Stimulated activated effector memory CD8-positive, alpha-beta T cell treated with anti-CD3 and anti-CD28 coated beads, Interleukin-12 subunit alpha, Interleukin-12 subunit beta, amount 100 ng/mL, for 72 hours (primary cell): ENCODE measurements around the gene SLC9A9.

Experiments
- ATAC-seq: fragments of 150-1000 bp; cut with Tn5 transposase; 2 replicates; pipeline ENCODE4 v1.10.0; 2021
- DNase-seq, 2 donors: peaks; one replicate each; pipeline ENCODE4 v3.0.0; 2021 to 2022; ENCODE audit warnings: low spot score in 2 of 2
- H3K27ac Mint-ChIP-seq: one replicate; pipeline ENCODE4 v1.8.0; 2022; ENCODE audit warnings: mild to moderate bottlenecking, mixed read lengths
- H3K36me3 Mint-ChIP-seq: one replicate; pipeline ENCODE4 v1.8.0; 2022; ENCODE audit warnings: mild to moderate bottlenecking, mixed read lengths
- H3K4me1 Mint-ChIP-seq: one replicate; pipeline ENCODE4 v1.8.0; 2022; ENCODE audit warnings: mixed read lengths
- H3K4me3 Mint-ChIP-seq: one replicate; pipeline ENCODE4 v1.8.0; 2022; ENCODE audit warnings: mild to moderate bottlenecking, mixed read lengths
- H3K9me3 Mint-ChIP-seq: one replicate; pipeline ENCODE4 v1.8.0; 2022; ENCODE audit warnings: mixed read lengths

Gene SLC9A9

GRCh38 chr3:143363276-143363675 is 485.0 kb downstream of the SLC9A9 start:
- ATAC-seq, result no peak
- H3K36me3 Mint-ChIP-seq, result no peaks in the 10 kb centered on the region
- H3K4me1 Mint-ChIP-seq, result no peaks in the 10 kb centered on the region
- H3K27ac Mint-ChIP-seq, result no peak overlapping the region
- no peak overlapping the region for H3K4me3 Mint-ChIP-seq
- no peaks in the 10 kb centered on the region for H3K9me3 Mint-ChIP-seq
- no peak for DNase-seq

DNA sequence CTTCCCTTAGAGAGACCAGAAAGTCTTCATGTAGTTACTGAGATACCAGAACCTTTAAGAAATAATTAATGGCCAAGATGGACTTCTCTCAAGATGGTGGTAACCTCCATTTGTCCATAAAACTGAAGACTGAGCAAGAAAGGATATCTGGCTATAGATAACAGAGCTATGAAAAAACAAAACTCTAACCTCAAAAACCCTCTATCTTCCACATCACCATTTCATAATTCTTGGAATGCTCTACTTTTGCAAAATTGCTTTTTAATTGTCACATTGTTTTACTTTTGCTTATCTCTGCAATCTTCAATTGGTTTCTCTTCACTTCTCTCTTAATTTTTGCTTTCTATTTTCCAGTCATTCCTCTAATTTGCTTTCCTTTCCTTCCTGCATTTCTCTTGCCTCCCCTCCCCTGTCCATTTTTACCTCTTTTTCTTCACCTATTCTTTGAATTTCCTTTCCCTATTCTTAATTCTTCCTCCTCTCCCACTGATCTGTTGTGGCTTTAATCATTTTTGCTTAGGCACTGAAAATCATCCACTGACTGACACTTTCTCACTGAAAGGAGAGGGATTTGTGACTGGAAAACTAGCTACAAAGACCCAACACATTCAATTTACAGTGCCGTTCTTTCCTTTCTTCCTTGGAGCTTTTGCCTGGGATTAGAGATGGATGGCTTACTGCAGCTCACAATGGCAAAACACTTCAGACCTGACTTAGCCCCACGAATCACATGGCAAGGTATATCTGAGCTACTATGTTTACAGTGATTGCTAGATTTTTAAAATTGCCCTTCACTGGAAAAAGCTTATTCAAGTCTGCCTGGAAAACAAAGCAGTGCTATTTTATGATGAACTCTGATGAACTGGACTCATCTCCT is 485.9 kb downstream of the SLC9A9 start:
- no peak for ATAC-seq
- DNase-seq, result no peak
- Mint-ChIP-seq H3K9me3 (no peaks in the 10 kb centered on the region), H3K4me1 (no peaks in the 10 kb centered on the region), H3K36me3 (no peaks in the 10 kb centered on the region), H3K27ac (no peak overlapping the region), H3K4me3 (no peak overlapping the region)

DNA sequence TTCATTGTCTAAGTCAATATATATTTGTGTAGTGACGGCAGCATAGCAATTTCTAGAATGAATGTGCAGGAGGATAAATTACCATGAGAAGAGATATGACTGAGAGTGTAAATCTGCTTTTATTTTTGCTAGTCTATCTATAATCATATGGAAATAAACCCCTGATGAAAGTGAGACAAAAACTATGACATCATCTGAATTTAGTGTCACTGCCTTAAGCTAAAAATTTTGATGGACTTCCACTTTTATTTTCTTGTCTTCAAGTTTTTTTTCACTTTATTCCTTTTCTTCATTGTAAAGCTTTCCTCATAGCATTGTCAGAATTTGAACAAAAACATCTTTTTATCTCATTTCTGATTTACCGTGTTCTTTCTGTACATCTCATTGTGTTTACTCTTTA is 486.7 kb downstream of the SLC9A9 start:
- Mint-ChIP-seq H3K4me3 (no peak overlapping the region), H3K9me3 (no peaks in the 10 kb centered on the region), H3K36me3 (no peaks in the 10 kb centered on the region), H3K27ac (no peak overlapping the region), H3K4me1 (no peaks in the 10 kb centered on the region)
- ATAC-seq (no peak), DNase-seq (no peak)

DNA sequence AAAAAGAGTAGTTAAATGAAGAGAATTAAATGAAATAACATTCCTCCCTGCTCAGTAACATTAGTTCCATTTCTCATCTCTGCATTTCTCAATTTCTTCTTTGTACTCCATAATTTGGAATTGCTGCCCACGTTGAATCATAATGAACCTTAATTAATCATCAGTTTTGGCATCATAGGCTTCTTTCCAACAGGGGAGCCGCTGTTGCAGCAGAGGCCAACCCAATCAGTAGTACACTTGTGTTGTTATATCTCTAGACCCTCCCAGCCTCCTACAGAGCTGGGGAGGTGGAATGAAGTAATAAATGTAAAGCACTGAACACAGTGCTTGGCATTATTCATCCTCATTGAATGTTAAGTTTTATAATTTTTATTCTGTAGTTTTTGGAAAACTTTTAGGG is 488.0 kb downstream of the SLC9A9 start:
- H3K36me3 Mint-ChIP-seq, result no peaks in the 10 kb centered on the region
- no peaks in the 10 kb centered on the region for H3K4me1 Mint-ChIP-seq
- H3K4me3 Mint-ChIP-seq, result no peak overlapping the region
- no peaks in the 10 kb centered on the region for H3K9me3 Mint-ChIP-seq
- no peak overlapping the region for H3K27ac Mint-ChIP-seq
- no peak for ATAC-seq
- DNase-seq, result no peak

DNA sequence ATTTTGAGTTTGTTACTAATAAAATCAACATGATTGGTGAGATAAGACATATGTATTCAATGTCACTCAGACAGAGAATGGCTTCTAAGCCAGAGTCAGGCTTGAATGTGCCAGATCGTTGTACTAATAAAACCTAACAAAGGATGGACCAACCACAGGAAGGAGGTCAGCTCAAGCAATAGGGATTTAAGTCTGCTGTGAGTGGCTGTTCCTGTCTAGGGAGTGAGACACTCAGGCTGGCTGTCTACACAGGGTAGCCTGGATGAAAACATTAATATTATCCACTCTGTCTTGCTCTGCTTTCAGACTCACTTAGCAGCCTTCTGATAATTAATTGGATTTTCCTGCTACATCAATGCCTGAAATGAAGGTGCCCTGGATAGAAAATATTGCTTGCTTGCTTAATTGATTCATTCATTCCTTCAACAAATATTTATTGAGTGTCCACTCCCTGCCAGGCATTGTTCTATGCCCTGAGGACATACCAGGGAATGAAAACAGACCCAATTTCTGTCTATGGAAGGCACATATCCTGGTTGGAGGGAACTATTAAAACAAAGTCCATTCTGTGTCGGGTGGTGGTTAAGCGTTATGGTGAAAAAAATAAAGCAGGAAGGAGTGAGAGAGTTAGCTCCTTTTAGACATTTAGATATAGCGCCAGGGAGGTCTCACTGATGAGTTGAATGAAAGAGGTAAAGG is 489.3 kb downstream of the SLC9A9 start:
- DNase-seq (no peak), ATAC-seq (no peak)
- Mint-ChIP-seq H3K36me3 (no peaks in the 10 kb centered on the region), H3K9me3 (no peaks in the 10 kb centered on the region), H3K4me3 (no peak overlapping the region), H3K27ac (no peak overlapping the region), H3K4me1 (no peaks in the 10 kb centered on the region)

- ATAC-seq, result no peak
- no peak overlapping the region for H3K27ac Mint-ChIP-seq
- no peaks in the 10 kb centered on the region for H3K9me3 Mint-ChIP-seq
- no peaks in the 10 kb centered on the region for H3K4me1 Mint-ChIP-seq
- DNase-seq, result no peak
- no peaks in the 10 kb centered on the region for H3K36me3 Mint-ChIP-seq
- H3K4me3 Mint-ChIP-seq, result no peak overlapping the region
Observed at GRCh38 chr3:143358155-143358792, 490.0 kb downstream of the SLC9A9 start.

- Mint-ChIP-seq H3K4me1 (no peaks in the 10 kb centered on the region), H3K27ac (no peak overlapping the region), H3K9me3 (no peaks in the 10 kb centered on the region), H3K36me3 (no peaks in the 10 kb centered on the region), H3K4me3 (no peak overlapping the region)
- ATAC-seq, result no peak
- no peak for DNase-seq
Observed at GRCh38 chr3:143357700-143358099, 490.6 kb downstream of the SLC9A9 start.

- DNase-seq (no peak), ATAC-seq (no peak)
- Mint-ChIP-seq H3K27ac (no peak overlapping the region), H3K9me3 (no peaks in the 10 kb centered on the region), H3K36me3 (no peaks in the 10 kb centered on the region), H3K4me3 (no peak overlapping the region), H3K4me1 (no peaks in the 10 kb centered on the region)
Observed at GRCh38 chr3:143356839-143357238, 491.4 kb downstream of the SLC9A9 start.

DNA sequence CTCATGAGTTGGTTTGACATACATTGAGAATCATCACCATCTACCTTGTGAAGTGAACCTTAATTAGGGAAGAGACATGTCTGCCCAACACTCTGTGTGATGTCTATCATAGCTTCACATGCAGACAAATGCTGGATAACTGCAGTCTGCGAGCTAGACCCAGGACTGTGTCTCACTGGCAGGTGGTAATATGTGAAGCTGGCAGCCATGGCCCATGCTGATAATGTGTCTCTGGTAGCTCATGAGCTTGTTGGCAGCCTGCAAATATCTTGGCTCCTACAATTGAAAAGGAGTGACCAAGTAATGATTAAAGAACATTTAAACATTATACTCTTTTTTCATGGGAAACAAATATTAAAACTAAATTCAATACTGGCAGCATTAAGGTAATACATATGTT is 493.9 kb downstream of the SLC9A9 start:
- Mint-ChIP-seq H3K27ac (no peak overlapping the region), H3K36me3 (no peaks in the 10 kb centered on the region), H3K4me3 (no peak overlapping the region), H3K4me1 (peaks cover 6% of the 10 kb centered on the region), H3K9me3 (no peaks in the 10 kb centered on the region)
- no peak for ATAC-seq
- DNase-seq, result no peak

DNA sequence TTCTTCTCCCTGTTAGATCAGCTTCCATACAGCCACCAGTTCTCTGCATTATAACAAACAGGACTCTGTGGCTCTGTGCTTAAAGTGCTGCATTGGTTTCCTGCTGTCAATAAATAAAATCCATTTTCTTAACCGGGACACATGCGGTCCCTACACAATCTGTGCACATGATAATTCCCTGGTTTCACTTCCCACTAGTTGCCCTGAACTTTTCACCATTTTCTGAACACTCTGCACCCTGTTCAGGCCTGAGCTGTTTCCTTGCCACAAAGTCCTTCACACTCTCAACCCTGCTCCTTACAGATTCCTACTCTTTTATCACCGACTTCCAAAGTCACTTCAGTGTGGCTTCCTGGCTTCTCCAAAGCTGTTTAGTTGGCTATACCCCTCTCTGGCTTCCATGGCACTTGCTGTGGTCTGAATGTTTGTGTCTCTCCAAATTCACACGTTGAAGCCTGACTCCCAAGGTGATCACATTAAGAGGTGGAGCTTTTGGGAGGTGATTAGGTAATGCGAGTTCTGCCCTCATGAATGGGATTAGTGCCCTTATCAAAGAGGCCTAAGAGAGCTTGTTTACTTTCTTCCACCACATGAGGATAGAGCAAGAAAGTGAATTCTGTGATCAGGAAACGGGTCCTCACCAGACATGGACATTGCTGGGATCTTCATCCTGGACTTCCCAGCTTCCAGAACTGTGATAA is 495.3 kb downstream of the SLC9A9 start:
- ATAC-seq (no peak), DNase-seq (no peak)
- H3K9me3 Mint-ChIP-seq, result no peaks in the 10 kb centered on the region
- H3K36me3 Mint-ChIP-seq, result no peaks in the 10 kb centered on the region
- H3K27ac Mint-ChIP-seq, result no peak overlapping the region
- H3K4me1 Mint-ChIP-seq, result peaks cover 11% of the 10 kb centered on the region
- H3K4me3 Mint-ChIP-seq, result no peak overlapping the region

- no peak overlapping the region for H3K27ac Mint-ChIP-seq
- no peaks in the 10 kb centered on the region for H3K9me3 Mint-ChIP-seq
- H3K4me1 Mint-ChIP-seq, result peaks cover 11% of the 10 kb centered on the region
- ATAC-seq (no peak), DNase-seq (no peak)
- H3K4me3 Mint-ChIP-seq, result no peak overlapping the region
- no peaks in the 10 kb centered on the region for H3K36me3 Mint-ChIP-seq
Observed at GRCh38 chr3:143351895-143352608, 496.2 kb downstream of the SLC9A9 start.

GRCh38 chr3:143351354-143351753 is 496.9 kb downstream of the SLC9A9 start:
- DNase-seq, result no peak
- Mint-ChIP-seq H3K36me3 (no peaks in the 10 kb centered on the region), H3K27ac (no peak overlapping the region), H3K9me3 (no peaks in the 10 kb centered on the region), H3K4me3 (no peak overlapping the region), H3K4me1 (peaks cover 11% of the 10 kb centered on the region)
- ATAC-seq, result no peak

DNA sequence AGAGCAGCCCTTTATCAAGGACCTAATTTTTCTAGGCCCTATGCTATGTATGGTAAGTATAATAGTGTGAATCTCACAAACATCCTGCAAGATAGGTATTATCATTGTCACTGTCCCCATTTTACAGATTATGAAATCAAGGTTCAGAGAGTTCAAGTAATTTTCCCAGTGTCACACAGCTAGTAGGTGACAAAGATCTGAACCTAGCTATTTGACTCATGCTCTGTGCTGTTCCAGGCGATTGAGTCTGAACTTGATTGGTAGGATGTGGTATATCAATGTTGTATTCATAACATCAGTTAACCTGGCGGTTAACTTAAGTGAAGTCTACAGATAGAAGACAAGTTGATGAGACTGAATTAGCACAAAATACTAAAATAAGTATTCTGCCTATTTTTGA is 498.8 kb downstream of the SLC9A9 start:
- no peak overlapping the region for H3K4me3 Mint-ChIP-seq
- peaks cover 11% of the 10 kb centered on the region for H3K4me1 Mint-ChIP-seq
- H3K9me3 Mint-ChIP-seq, result peaks cover 5% of the 10 kb centered on the region
- DNase-seq, result no peak
- peak; percentile 84 for ATAC-seq
- H3K27ac Mint-ChIP-seq, result no peak overlapping the region
- no peaks in the 10 kb centered on the region for H3K36me3 Mint-ChIP-seq

- H3K36me3 Mint-ChIP-seq, result no peaks in the 10 kb centered on the region
- H3K9me3 Mint-ChIP-seq, result peaks cover 5% of the 10 kb centered on the region
- no peak for DNase-seq
- peaks cover 11% of the 10 kb centered on the region for H3K4me1 Mint-ChIP-seq
- H3K4me3 Mint-ChIP-seq, result no peak overlapping the region
- H3K27ac Mint-ChIP-seq, result no peak overlapping the region
- ATAC-seq, result no peak
Observed at GRCh38 chr3:143348486-143349327, 499.6 kb downstream of the SLC9A9 start.
